Epidermal melanocyte (primary cell): ENCODE data around the gene CSF1R.

ENCODE experiments used
- DNase-seq: peaks from one replicate; pipeline ENCODE4 v3.0.0; 2011; ENCODE audit warnings: low spot score; ENCODE audit not compliant: insufficient read length

Gene CSF1R

GRCh38 chr5:150085950-150086715, at the start of gene CSF1R:
CSF1R (minus strand) TSS chr5:150086554; CDS start chr5:150086427, 127 bp downstream.
- DNase-seq, result no peak

- DNase-seq, result no peak
Observed at GRCh38 chr5:150135557-150136304, 49.4 kb upstream of the CSF1R start.

GRCh38 chr5:150134198-150134588, 47.8 kb upstream of the CSF1R start:
- DNase-seq, result no peak

GRCh38 chr5:150133581-150134197, 47.3 kb upstream of the CSF1R start:
- DNase-seq, result no peak

GRCh38 chr5:150132740-150133139, 46.4 kb upstream of the CSF1R start:
- DNase-seq, result no peak

- no peak for DNase-seq
Observed at GRCh38 chr5:150131978-150132694, 45.8 kb upstream of the CSF1R start.

- no peak for DNase-seq
Observed at GRCh38 chr5:150131461-150131860, 45.1 kb upstream of the CSF1R start.

- no peak for DNase-seq
Observed at GRCh38 chr5:150130493-150130922, 44.2 kb upstream of the CSF1R start.

GRCh38 chr5:150129813-150130492, 43.6 kb upstream of the CSF1R start:
- peak; percentile 94 for DNase-seq

GRCh38 chr5:150129454-150129812, 43.1 kb upstream of the CSF1R start:
- no peak for DNase-seq

GRCh38 chr5:150126921-150127265, 40.5 kb upstream of the CSF1R start:
- DNase-seq, result no peak

GRCh38 chr5:150126199-150126920, 40.0 kb upstream of the CSF1R start:
- DNase-seq, result no peak

GRCh38 chr5:150125334-150125733, 39.0 kb upstream of the CSF1R start:
- no peak for DNase-seq

GRCh38 chr5:150124596-150124995, 38.2 kb upstream of the CSF1R start:
- no peak for DNase-seq

- no peak for DNase-seq
Observed at GRCh38 chr5:150124111-150124557, 37.8 kb upstream of the CSF1R start.

GRCh38 chr5:150123542-150123941, 37.2 kb upstream of the CSF1R start:
- no peak for DNase-seq

GRCh38 chr5:150122536-150123481, 36.5 kb upstream of the CSF1R start:
- no peak for DNase-seq

- DNase-seq, result peak; percentile 16
Observed at GRCh38 chr5:150122158-150122510, 35.8 kb upstream of the CSF1R start.

GRCh38 chr5:150121448-150122157, 35.2 kb upstream of the CSF1R start:
- peak; percentile 16 for DNase-seq
